GM19455 (cell line): ENCODE measurements around the gene ZNRF1.
"Not testable (repeated sequence)": the region's sequence is repeated elsewhere in the genome, so short reads cannot be mapped to it uniquely, and the experiment has no call there.

Experiments
- ATAC-seq: cut with Tn5 transposase; IDR thresholded peaks from one replicate; pipeline ENCODE4 v1.9.1; 2021; ENCODE audit not compliant: unreplicated experiment

Gene ZNRF1

GRCh38 chr16:75026239-75026891 is 27.5 kb downstream of the ZNRF1 start:
- not testable (repeated sequence) for ATAC-seq

GRCh38 chr16:75026892-75027391 is 28.1 kb downstream of the ZNRF1 start:
- ATAC-seq, result no peak

- no peak for ATAC-seq
These were observed 28.9 kb downstream of the ZNRF1 start for GRCh38 chr16:75027520-75028300.

GRCh38 chr16:75028544-75029135 is 29.8 kb downstream of the ZNRF1 start:
- ATAC-seq, result no peak

- ATAC-seq, result no peak
These were observed 31.0 kb downstream of the ZNRF1 start for GRCh38 chr16:75029854-75030253.

GRCh38 chr16:75032655-75033054 is 33.8 kb downstream of the ZNRF1 start:
- ATAC-seq, result no peak

GRCh38 chr16:75035410-75035968 is 36.7 kb downstream of the ZNRF1 start:
- no peak for ATAC-seq

- no peak for ATAC-seq
These were observed 39.4 kb downstream of the ZNRF1 start for GRCh38 chr16:75038036-75038858.

GRCh38 chr16:75039941-75040340 is 41.1 kb downstream of the ZNRF1 start:
- no peak for ATAC-seq

GRCh38 chr16:75042426-75043174 is 43.8 kb downstream of the ZNRF1 start:
- ATAC-seq, result no peak

- ATAC-seq, result no peak
These were observed 44.5 kb downstream of the ZNRF1 start for GRCh38 chr16:75043175-75043895.

GRCh38 chr16:75044800-75045361 is 46.1 kb downstream of the ZNRF1 start:
- no peak for ATAC-seq

- ATAC-seq, result no peak
These were observed 46.6 kb downstream of the ZNRF1 start for GRCh38 chr16:75045424-75045823.

- no peak for ATAC-seq
These were observed 49.2 kb downstream of the ZNRF1 start for GRCh38 chr16:75048054-75048453.

GRCh38 chr16:75048530-75048929 is 49.7 kb downstream of the ZNRF1 start:
- ATAC-seq, result no peak

GRCh38 chr16:75052481-75053202 is 53.8 kb downstream of the ZNRF1 start:
- ATAC-seq, result no peak

GRCh38 chr16:75053791-75054555 is 55.1 kb downstream of the ZNRF1 start:
- ATAC-seq, result no peak

GRCh38 chr16:75054556-75054947 is 55.7 kb downstream of the ZNRF1 start:
- ATAC-seq, result no peak
